GM21786 (cell line): ENCODE data around the gene SEZ6L.

Experiments
- ATAC-seq: cut with Tn5 transposase; IDR thresholded peaks from one replicate; pipeline ENCODE4 v1.9.1; 2021; ENCODE audit not compliant: unreplicated experiment

SEZ6L gene

GRCh38 chr22:26327306-26327705, 158.0 kb downstream of the SEZ6L start:
- no peak for ATAC-seq

GRCh38 chr22:26328221-26328620, 159.0 kb downstream of the SEZ6L start:
- no peak for ATAC-seq

GRCh38 chr22:26330971-26331625, 161.8 kb downstream of the SEZ6L start:
- no peak for ATAC-seq

- ATAC-seq, result no peak
Measured at GRCh38 chr22:26333088-26333800, 164.0 kb downstream of the SEZ6L start.

- ATAC-seq, result no peak
Measured at GRCh38 chr22:26334232-26334631, 165.0 kb downstream of the SEZ6L start.

DNA sequence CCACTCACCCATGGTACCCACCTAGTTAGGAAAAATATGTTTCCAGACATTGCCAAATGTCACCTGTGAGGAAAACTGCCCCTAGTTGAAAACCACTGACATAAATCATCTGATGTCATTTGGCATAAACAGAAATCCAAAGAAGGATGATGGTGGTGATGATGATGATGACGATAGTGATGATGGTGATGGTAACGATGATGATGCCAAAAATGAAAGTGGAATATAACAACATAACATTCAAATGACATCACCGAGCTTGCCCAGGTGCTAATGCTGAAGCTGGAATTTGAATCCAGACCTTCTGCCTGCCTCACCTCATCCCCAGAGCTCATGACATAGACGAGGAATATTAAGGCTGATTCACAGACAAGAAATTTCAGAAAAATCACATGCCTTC, 167.5 kb downstream of the SEZ6L start:
- ATAC-seq, result no peak

GRCh38 chr22:26339755-26340154, 170.5 kb downstream of the SEZ6L start:
- ATAC-seq, result no peak

DNA sequence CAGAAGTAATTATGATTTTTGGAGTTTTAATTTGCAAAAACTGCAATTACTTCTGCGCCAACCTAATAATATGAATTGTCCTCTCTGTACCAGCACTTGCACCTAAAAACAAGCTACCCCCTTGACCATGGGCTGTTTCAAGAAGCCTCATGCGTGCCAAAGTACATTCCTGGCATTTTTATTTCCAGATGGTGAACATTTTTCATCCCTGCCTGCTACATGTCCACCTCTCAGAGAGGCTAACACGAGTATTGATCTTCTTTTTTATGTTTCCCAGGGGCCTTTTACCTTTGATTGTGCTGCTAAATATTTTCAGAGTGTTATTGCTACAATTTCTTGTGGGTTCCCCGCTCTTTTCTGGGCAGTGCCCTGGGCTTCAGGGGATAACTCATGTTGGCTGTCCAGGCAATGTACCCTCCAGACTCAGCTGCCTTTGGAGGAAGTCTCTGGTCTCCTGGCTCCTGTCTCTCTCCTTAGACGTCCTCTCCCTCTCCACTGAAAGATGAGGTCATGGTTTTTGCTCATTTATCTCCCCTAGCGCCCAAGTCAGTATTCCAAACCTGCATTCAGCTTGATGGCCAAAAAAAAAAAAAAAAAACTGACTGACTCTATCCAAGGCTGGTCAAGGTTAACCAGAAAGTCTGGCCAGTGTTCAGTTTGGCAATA, 173.6 kb downstream of the SEZ6L start:
- ATAC-seq, result no peak

DNA sequence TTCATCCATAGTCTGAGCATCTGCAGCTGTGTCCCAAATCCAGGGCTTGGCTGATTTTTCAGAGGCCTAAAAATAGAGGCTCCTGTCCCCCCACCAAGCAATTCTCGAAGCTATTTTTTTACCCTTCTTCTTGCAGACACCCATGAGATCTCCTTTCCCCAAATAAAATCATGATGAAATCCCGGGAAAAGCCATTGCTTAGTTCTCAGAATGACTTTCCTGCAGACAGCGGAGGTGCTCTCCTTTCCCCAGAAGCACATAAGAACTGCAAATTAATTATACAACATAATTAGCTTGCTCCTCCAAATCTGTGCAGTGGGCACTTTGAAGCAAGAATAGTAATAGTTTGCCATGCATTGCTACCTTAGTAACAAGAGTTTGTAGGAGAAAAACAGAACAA, 176.2 kb downstream of the SEZ6L start:
- no peak for ATAC-seq

DNA sequence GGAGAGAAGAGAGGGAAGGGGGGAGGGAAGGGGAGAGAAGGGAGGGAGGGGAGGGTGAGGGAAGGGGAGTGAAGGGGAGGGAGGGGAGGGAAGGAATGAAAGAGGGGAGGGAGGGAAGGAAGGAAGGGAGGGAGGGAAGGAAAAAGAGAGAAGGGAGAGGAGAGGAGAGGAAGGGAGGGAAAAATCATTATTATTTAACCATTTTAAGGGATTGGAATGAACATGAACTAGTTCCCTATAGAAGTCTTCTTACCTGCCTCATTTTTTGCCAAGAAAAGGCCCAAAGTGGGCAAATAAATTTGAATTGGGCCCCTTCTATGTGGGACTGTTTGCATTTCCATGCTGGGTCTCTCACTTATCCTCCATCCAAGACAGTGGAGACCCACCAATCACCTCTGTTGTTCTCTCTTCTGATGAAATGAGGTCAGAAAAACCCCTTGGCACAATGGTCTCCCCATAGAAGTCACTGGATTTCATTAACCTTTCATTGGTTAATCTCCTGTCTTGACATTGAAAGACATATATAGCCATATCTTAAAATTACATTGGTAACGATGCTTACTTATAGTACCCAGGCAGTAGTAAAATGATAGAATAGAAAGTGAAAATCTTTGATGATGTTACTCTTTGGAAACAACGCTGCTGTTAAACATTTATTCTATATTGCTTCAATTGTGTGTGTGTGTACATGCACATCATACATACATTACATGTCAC, 179.7 kb downstream of the SEZ6L start:
- ATAC-seq, result no peak

DNA sequence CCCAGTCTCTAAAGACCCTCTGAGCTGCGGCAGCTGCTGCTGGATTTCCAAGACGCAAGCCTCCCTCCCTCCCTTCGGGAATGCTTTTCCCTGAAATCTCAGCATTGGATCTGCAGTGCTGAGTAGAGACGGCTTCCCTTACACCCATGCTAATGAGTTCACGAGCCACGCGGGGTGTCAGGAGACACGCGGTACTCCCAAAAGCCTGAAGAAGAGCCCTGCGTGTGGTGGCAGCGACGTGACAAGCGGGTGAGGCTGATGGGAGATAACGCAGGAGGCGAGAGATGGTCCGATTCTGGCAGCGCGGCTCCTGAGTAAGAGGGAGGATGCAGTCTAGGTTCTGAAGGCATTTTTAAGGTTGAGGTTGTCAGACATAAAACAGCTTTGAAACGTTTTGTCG, 185.4 kb downstream of the SEZ6L start:
- ATAC-seq, result no peak

DNA sequence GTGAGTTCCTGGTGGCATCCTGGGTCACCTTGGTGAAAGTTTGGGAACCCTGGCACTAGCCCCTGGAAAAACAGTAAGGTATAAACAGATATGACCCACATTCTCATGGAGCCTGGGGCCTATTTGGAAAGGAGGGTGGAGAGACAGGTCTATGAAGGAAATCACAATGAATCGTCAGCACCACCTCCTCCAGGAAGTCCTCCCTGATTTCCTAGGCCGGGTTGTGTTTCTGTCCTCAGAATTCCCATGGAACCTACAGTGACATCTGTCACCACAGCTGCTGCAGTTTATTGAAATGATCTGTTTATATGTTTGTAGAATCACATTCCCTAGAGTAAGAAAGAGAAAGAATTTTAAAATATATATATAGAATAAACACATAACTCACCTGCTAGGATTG, 188.0 kb downstream of the SEZ6L start:
- ATAC-seq, result no peak

DNA sequence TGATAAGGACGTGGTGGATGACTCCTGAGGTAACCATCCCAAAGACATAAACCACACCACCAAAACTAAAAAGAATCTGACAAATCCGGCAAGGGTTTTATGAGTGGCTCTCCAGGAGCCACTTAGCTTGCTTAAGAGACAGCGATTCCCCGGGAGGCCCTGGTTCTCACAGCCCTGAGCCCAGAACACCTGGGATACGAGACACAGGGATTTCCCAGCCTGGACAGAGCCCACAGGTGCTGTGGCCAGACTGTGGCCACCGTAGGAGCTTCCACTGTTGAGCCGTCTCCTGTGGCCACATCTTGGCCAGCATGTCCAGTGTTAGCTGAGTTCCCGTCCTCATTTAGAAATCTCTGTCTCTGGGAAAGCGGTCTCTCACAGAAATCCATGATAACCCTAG, 188.6 kb downstream of the SEZ6L start:
- no peak for ATAC-seq

- no peak for ATAC-seq
Measured at GRCh38 chr22:26359156-26359555, 189.9 kb downstream of the SEZ6L start.

DNA sequence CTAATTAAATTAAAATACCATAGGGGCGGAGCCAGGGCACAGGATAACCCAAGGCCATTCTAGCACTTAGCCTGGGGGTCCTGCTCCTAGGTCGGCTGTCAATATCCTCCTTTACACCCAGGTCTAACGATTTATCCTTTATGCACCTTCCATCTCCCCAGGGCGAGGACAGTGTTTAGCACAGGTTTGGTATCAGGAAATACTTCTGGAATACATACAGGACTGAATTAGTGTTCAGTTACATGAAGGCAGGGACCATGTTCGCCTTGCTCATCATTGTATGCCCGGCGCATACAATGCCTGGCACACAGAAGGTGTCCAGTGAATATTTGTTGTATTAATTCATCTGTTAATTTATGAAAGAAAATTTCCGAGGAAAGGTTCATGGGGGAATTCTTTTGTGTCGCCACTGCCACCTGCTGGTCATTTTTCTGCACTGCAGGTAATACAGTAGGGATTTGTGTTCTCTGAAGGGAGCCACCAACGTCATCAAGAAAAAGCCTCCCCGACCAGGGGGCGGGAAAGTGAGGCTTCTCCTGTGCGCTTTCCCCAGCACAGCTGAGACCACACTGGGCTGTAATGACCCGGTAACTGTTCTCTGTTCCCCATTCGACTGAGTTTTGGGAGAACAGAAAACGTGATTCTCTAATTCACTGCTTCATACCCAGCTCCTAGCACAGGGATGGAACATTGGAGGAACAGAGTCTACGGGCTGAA, 191.1 kb downstream of the SEZ6L start:
- ATAC-seq, result no peak

DNA sequence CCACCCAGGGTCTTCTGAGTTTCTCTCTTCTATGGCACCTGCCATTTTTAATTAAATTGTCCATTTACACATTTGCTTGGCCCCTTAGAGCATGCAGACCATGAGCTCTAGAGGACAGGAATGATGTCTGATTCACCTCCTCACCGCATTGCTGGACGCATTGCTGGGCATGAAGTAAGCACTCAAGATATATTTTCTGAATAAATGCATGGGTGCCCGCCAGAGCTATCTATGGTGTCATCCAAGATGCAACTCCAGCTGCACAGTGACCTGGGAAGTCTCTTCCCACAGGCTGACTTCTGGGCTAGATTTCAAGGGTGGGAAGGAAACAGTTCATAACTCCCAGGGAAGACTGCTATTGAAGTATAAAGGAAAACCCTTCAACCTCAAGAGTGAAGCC, 193.2 kb downstream of the SEZ6L start:
- no peak for ATAC-seq

DNA sequence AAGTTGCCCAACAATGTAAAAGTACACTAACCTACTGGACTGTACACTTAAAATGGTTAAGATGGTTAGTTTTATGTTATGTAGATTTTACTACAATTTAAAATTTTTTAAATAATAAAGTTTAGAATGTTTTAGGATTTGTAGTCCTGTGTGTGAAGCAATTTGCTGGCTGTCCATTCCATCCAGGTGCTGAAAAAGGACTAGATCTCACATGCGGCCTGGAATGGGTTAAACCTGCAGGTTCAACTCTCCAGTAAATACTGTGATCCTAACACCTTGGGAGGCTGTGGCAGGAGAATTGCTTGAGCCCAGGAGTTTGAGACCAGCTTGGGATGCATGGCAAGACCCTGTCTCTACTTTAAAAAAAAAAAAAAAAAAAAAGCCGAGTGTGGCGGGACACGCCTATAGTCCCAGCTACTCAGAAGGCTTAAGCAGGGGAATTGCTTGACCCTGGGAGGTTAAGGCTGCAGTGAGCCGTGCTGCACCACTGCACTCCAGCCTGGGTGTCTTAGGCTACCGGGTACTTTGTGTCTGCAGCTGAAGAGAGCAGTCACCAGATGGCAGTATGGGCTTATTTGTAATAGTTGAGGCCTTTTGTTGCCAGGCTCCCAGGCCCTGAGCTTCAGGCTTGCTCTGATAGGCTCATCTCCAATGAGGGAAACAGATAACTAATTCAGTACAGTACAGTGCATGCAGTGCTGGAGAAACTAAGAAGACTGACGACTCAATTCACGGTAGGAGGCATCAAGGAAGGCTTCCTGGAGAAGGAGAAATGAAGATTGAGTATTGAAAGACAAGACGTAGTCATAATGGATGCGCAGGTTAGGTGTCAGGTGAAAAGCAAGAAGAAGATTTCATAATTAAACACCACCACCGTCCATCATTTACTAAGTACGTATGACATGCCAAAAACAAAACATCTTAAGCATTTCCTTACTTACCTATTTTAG, 195.1 kb downstream of the SEZ6L start:
- ATAC-seq, result peak; percentile 47

DNA sequence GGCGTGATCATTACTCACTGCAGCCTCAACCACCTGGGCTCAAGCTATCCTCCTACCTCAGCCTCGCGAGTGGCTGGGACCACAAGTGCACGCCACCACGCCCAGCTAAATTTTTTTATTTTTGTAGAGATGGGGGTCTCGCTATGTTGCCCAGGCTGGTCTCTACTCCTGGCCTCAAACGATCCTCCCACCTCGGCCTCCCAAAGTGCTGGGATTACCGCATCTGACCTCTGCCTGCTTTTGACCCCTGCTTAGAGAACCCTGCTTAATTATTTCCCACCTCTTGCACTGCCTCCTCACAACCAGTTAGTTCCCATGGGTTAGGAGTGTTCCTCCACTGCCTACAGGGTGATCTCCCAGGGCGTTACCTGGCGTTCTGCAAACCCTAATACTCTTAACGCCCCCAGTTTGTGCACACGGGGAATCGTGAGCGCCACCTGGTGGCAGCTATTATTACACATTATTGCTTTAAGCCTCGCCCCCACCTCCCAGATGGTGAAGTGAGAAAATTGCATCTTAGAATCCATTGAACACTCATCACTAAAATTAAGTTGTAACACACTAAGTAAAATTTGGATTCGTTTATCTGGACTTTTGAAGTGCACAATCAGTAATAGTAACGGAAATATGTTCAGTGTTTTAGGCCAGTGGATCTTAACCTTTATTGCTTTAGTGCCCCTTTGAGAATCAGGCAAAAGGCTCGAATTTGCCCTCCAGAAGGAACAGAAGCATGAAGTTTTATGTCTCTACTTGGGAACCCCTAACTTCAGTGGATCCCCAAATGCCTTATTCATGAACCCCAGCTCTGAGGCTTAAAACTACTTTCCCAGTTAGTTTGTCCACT, 198.4 kb downstream of the SEZ6L start:
- no peak for ATAC-seq

DNA sequence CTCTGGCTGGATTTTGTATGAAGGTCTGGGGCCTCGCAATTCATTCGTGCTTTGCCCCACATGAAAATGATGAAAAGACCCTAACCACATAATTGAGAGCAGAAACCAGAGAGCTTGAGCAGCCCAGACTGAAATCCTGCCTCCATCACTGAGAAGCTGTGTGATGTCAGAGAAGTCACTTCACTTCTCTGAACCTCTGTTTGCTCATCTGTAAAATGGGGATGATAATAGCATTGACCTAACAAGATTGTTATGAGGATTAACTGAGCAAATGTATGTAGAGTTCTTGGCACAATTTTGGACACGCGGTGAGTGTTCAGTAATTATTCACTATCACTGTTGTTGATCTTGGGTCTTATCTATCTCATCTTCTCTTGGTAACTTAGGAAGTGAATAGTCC, 203.6 kb downstream of the SEZ6L start:
- no peak for ATAC-seq
